Neural cell (in vitro differentiated cells): ENCODE measurements around the gene DGCR8. TPM values are rescaled to one million over a fixed set of nuclear protein-coding genes. Genes with fewer than 3 reads are reported as not detected.

Experiments used
- H2AFZ ChIP-seq: fragments of 200-600, 300-800 bp; sonication (generic), shearing (Covaris generic); 2 replicates; pipeline ENCODE4 v1.6.0; 2014; ENCODE audit warnings: low read depth, mild to moderate bottlenecking, antibody characterized with exemption, low read length, moderate library complexity
- H3F3A ChIP-seq: fragments of 200-600 bp; shearing (Covaris generic); 2 replicates; pipeline ENCODE4 v1.6.1; 2016; ENCODE audit warnings: mild to moderate bottlenecking, moderate library complexity, mixed read lengths, antibody characterized with exemption, low read length; ENCODE audit not compliant: insufficient read depth, poor library complexity, severe bottlenecking
- H3K27ac ChIP-seq: fragments of 200-600, 300-800 bp; sonication (generic), shearing (Covaris generic); 2 replicates; pipeline ENCODE4 v1.5.1; 2014; ENCODE audit warnings: mild to moderate bottlenecking, low read length, moderate library complexity
- H3K27me3 ChIP-seq: fragments of 300-800, 200-600 bp; sonication (generic), shearing (Covaris generic); 2 replicates; pipeline ENCODE4 v1.6.0; 2014; ENCODE audit warnings: mild to moderate bottlenecking, low read depth, low read length, moderate library complexity; ENCODE audit not compliant: insufficient read depth
- H3K36me3 ChIP-seq: fragments of 300-800, 200-600 bp; sonication (generic), shearing (Covaris generic); 2 replicates; pipeline ENCODE4 v1.5.1; 2014; ENCODE audit warnings: mild to moderate bottlenecking, antibody characterized with exemption, low read length, moderate library complexity; ENCODE audit not compliant: insufficient read depth
- H3K4me2 ChIP-seq: fragments of 300-800, 200-600 bp; sonication (generic), shearing (Covaris generic); 2 replicates; pipeline ENCODE4 v1.6.0; 2014; ENCODE audit warnings: mild to moderate bottlenecking, low read length
- H3K4me3 ChIP-seq: fragments of 300-800, 200-600 bp; sonication (generic), shearing (Covaris generic); 2 replicates; pipeline ENCODE4 v1.5.1; 2014; ENCODE audit warnings: mild to moderate bottlenecking, low read length, moderate library complexity
- H3K79me2 ChIP-seq: fragments of 200-600 bp; shearing (Covaris generic); replicated peaks from 2 replicates; pipeline ENCODE4 v1.6.0; 2014; ENCODE audit warnings: mild to moderate bottlenecking, low read length, moderate library complexity; ENCODE audit not compliant: insufficient read depth
- H3K9ac ChIP-seq: fragments of 300-800, 200-600 bp; sonication (generic), shearing (Covaris generic); 2 replicates; pipeline ENCODE4 v1.6.1; 2016; ENCODE audit warnings: mild to moderate bottlenecking, low read length, mixed read lengths
- H3K9me2 ChIP-seq: fragments of 200-600 bp; shearing (Covaris generic); 2 replicates; pipeline ENCODE4 v1.6.1; 2016; ENCODE audit warnings: mild to moderate bottlenecking, low read length, mixed read lengths; ENCODE audit not compliant: insufficient read depth
- H3K9me3 ChIP-seq: fragments of 200-600, 300-800 bp; sonication (generic), shearing (Covaris generic); 2 replicates; pipeline ENCODE4 v1.6.1; 2016; ENCODE audit warnings: mild to moderate bottlenecking, mixed run types, low read length, moderate library complexity, mixed read lengths
- H4K20me1 ChIP-seq: fragments of 200-600 bp; shearing (Covaris generic); 2 replicates; pipeline ENCODE4 v1.6.1; 2016; ENCODE audit warnings: mild to moderate bottlenecking, mixed run types; ENCODE audit not compliant: insufficient read depth
- EP300 ChIP-seq: fragments of 450-650 bp; conservative IDR thresholded peaks from 2 replicates; pipeline ENCODE4 v1.6.1; 2014; ENCODE audit warnings: antibody characterized with exemption, mild to moderate bottlenecking, moderate library complexity; ENCODE audit not compliant: poor library complexity, severe bottlenecking
- MXI1 ChIP-seq: fragments of 450-650 bp; conservative IDR thresholded peaks from 2 replicates; pipeline ENCODE4 v1.6.1; 2014; ENCODE audit warnings: antibody characterized with exemption, mild to moderate bottlenecking; ENCODE audit not compliant: poor library complexity, severe bottlenecking
- POLR2AphosphoS5 ChIP-seq: IDR thresholded peaks from 2 replicates; pipeline ENCODE4 v1.6.1; 2012
- RAD21 ChIP-seq: fragments of 450-650 bp; conservative IDR thresholded peaks from 2 replicates; pipeline ENCODE4 v1.6.1; 2014; ENCODE audit warnings: antibody characterized with exemption, mild to moderate bottlenecking, moderate library complexity
- REST ChIP-seq: IDR thresholded peaks from 2 replicates; pipeline ENCODE4 v1.6.1; 2012; ENCODE audit warnings: borderline replicate concordance
- SMC3 ChIP-seq: fragments of 450-650 bp; conservative IDR thresholded peaks from 2 replicates; pipeline ENCODE4 v1.6.1; 2014; ENCODE audit warnings: antibody characterized with exemption, mild to moderate bottlenecking, moderate library complexity; ENCODE audit not compliant: poor library complexity
- TAF1 ChIP-seq: IDR thresholded peaks from 2 replicates; pipeline ENCODE4 v1.6.1; 2012; ENCODE audit warnings: low read depth
- polyA plus RNA-seq: library from polyadenylated mRNA; depleted of rRNA; stranded (reverse); fragments of >200 nt; gene quantifications from 2 replicates; pipeline ENCODE4 v1.2.3, GENCODE V29; 2014

Gene DGCR8
- polyA plus RNA-seq, 1 donor from 2014 or later: 48.9 TPM

DNA sequence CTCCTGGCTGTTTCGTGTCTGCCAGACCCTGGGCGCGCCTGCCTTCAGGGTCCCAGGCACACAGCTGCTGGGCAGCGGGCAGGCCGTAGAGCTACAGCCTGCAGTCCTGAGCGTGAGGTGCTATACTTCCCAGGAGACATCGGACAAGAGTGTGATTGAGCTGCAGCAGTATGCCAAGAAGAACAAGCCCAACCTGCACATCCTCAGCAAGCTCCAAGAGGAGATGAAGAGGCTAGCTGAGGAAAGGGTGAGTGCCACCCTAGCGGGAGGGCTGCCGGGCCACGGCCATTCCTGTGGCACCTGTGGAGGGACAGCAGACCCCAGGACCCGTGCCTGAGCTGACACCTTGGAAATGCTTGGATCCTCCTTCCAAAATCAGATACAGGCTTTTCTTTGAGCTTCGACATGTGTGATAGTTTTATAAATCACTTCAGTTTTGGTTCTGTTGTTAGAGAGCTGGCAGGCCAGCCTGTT, 28.8 kb downstream of the DGCR8 start:
- Histone ChIP-seq H3K27me3 (no peaks in the 10 kb centered on the region), H3K79me2 (no peaks in the 10 kb centered on the region), H3F3A (no peaks in the 10 kb centered on the region), H2AFZ (no peak overlapping the region), H3K4me2 (no peak overlapping the region), H3K27ac (no peak overlapping the region), H3K9me2 (no peaks in the 10 kb centered on the region), H3K9ac (no peak overlapping the region), H3K36me3 (peaks cover 14% of the 10 kb centered on the region), H3K4me3 (no peak overlapping the region), H4K20me1 (peaks cover 6% of the 10 kb centered on the region), H3K9me3 (no peaks in the 10 kb centered on the region)
- TF ChIP-seq SMC3 (no peak), RAD21 (no peak), TAF1 (no peak), REST (no peak), POLR2AphosphoS5 (no peak)

DNA sequence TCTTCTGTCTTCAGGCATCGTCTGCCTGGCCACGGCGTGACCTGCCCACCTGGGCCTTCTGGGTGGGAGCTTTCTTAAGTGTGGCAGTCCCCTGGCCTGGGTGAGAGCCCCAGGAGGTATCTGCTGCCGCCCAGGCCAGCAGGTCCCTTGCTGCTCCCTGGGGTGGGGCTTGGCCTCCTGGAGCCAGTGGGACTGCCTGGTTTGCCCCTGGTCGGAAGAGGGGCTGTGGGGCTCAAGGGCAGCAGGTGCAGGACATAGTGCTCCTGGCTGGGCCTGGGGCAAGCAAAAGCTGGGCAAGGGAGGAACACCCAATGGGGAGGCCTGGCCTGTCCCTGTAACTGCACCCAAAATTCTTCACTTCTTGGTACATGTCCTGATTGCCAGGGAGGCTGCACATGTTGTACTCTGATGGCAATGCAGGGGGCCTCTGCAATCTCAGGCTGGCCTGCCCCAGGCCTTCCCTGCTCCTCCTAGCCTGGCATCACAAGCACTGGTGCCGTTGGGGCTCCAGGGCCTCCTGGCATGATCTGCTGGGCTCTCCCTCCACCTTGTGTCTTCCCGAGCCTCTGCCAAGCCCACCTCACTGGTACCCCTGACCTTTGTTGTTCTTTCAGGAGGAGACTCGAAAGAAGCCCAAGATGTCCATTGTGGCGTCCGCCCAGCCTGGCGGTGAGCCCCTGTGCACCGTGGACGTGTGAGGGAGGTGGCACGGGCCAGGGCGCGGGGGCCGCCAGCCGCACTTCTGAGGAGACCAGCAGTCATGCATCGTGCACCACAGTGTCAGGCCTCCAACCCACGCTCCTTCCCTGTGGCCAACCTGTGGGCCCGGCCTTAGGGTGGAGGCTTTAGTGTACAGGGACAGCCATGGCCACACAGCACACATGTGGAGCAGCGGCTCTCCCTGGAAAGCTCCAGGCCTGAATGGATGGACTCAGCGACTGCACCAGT, 29.6 kb downstream of the DGCR8 start:
- Histone ChIP-seq H3K36me3 (peaks cover 11% of the 10 kb centered on the region), H3K9me3 (no peaks in the 10 kb centered on the region), H3K9me2 (no peaks in the 10 kb centered on the region), H3K27me3 (no peaks in the 10 kb centered on the region), H4K20me1 (peaks cover 2% of the 10 kb centered on the region), H3F3A (no peaks in the 10 kb centered on the region), H3K4me3 (no peak overlapping the region), H3K9ac (no peak overlapping the region), H3K27ac (no peak overlapping the region), H3K79me2 (no peaks in the 10 kb centered on the region), H3K4me2 (no peak overlapping the region), H2AFZ (no peak overlapping the region)
- no peak for TF ChIP-seq EP300
- TF ChIP-seq SMC3: no peak
- no peak for TF ChIP-seq POLR2AphosphoS5
- TF ChIP-seq REST: no peak
- no peak for TF ChIP-seq MXI1
- no peak for TF ChIP-seq RAD21
